HAP-1 (cell line): ENCODE data around the gene SLC25A6.

Experiments
- DNase-seq, 2 experiments: peaks; one replicate each; pipeline ENCODE4 v3.0.0-alpha.2; 2016 to 2020; ENCODE audit warnings: low spot score in 2 of 2
- H3K27me3 ChIP-seq: fragments of 250-450 bp; sonication (Bioruptor Pico); 2 replicates; pipeline ENCODE4 v1.5.1; 2020; ENCODE audit warnings: low read depth, mild to moderate bottlenecking, moderate library complexity
- H3K36me3 ChIP-seq: fragments of 250-450 bp; sonication (Bioruptor Pico); replicated peaks from 2 replicates; pipeline ENCODE4 v1.5.1; 2020; ENCODE audit warnings: mild to moderate bottlenecking
- H3K4me1 ChIP-seq: fragments of 250-450 bp; sonication (Bioruptor Pico); 2 replicates; pipeline ENCODE4 v1.5.1; 2020; ENCODE audit warnings: mild to moderate bottlenecking
- H3K4me3 ChIP-seq: fragments of 250-450 bp; sonication (Bioruptor Pico); 2 replicates; pipeline ENCODE4 v1.5.1; 2020; ENCODE audit warnings: mild to moderate bottlenecking, moderate library complexity
- H3K9me3 ChIP-seq: fragments of 250-450 bp; sonication (Bioruptor Pico); 2 replicates; pipeline ENCODE4 v1.5.1; 2020; ENCODE audit warnings: mild to moderate bottlenecking, moderate library complexity
- in situ Hi-C: fragments of 300-500 bp; cut with MboI; formaldehyde crosslinking; loops from 3 replicates; pipeline ENCODE4 v1.14.3; 2020; ENCODE audit warnings: low sequenced_read_pairs, inconsistent platforms, mixed read lengths

Gene SLC25A6

GRCh38 chrX:1401611-1402430, 9.9 kb upstream of the SLC25A6 start:
- Histone ChIP-seq H3K9me3 (no peaks in the 10 kb centered on the region), H3K4me3 (no peak overlapping the region), H3K27me3 (no peaks in the 10 kb centered on the region), H3K36me3 (peaks cover 51% of the 10 kb centered on the region), H3K4me1 (no peaks in the 10 kb centered on the region)
- DNase-seq, result no peak
- in situ Hi-C loops, result no loop called here

- DNase-seq, result no peak
- in situ Hi-C loops, result no loop called here
- H3K4me3 ChIP-seq, result no peak overlapping the region
- peaks cover 57% of the 10 kb centered on the region for H3K36me3 ChIP-seq
- H3K27me3 ChIP-seq, result no peaks in the 10 kb centered on the region
- H3K9me3 ChIP-seq, result no peaks in the 10 kb centered on the region
- H3K4me1 ChIP-seq, result no peaks in the 10 kb centered on the region
These were observed 9.0 kb upstream of the SLC25A6 start for GRCh38 chrX:1400742-1401471.

DNA sequence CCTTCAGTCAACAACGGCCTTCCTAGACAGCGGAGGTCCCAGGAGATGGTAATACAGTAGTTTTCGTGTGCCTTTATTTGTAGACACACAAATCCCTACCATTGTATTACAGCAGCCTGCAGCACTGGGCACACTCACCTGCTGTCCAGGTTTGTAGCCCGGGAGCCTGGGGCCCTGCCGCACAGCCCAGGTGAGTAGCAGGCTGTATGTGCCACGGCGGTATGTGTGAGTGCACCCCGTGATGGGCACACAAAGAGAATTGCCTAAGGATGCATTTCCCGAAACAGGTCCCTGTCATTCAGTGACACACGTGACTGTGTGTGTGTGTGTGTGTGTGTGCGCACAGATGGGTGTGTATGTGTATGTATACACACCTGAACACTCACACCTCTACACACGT, 8.1 kb upstream of the SLC25A6 start:
- no peaks in the 10 kb centered on the region for H3K27me3 ChIP-seq
- peak in 1 of 2 experiments; percentile 6 for DNase-seq
- in situ Hi-C loops, result no loop called here
- no peaks in the 10 kb centered on the region for H3K9me3 ChIP-seq
- H3K36me3 ChIP-seq, result peaks cover 52% of the 10 kb centered on the region
- no peaks in the 10 kb centered on the region for H3K4me1 ChIP-seq
- no peak overlapping the region for H3K4me3 ChIP-seq

DNA sequence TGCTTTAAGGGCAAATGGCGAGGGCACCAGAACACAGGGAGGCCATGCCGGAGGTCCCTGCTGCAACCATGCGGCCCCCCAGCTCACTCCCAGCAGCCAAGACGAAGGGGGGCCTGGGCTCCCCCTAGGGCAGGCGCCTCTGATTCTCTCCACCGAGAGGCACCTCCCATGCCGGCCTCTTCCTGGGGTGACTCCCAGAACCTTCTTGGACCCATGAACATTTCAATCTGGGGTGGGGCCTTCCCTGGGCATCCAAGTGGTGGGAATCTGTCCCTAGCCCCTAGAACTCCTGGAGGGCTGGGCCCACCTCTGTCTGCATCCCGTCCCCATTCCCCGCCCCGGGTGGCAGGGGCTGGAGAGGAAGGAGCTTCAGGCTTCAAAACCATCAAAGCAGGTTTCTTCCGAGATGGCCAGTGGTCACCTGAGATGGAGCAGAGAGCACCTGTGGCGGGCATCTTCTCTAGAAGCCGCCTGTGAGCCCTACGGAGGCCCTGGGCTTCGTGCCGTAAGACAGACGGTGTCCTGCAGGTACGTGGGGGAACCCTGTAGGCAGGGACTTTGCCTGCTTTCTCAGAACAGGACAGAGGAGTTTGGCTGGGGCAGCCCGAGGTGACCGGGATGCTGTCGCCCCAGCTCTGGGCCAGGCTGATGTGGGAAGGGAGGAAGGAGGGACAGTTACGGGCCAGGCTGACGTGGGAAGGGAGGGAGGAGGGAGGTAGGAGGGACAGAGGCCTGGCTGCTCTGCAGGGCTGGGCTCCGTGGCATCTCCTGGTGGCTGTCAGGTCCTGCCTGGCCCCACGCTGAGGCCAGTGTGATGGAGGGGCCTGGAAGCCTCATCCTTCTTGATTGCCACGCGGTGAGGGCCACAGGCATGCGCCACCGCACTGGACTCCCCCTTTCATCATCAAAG, 6.8 kb upstream of the SLC25A6 start:
- Histone ChIP-seq H3K36me3 (peaks cover 48% of the 10 kb centered on the region), H3K27me3 (no peaks in the 10 kb centered on the region), H3K4me3 (no peak overlapping the region), H3K9me3 (no peaks in the 10 kb centered on the region), H3K4me1 (peaks cover 3% of the 10 kb centered on the region; the same call in 1 of the 2 replicates)
- DNase-seq, result peak in 1 of 2 experiments; percentile 6
- in situ Hi-C loops, result no loop called here

- Histone ChIP-seq H3K4me3 (no peak overlapping the region), H3K9me3 (no peaks in the 10 kb centered on the region), H3K36me3 (peaks cover 41% of the 10 kb centered on the region), H3K27me3 (no peaks in the 10 kb centered on the region), H3K4me1 (peaks cover 3% of the 10 kb centered on the region; the same call in 1 of the 2 replicates)
- DNase-seq, result no peak
- in situ Hi-C loops, result no loop called here
These were observed 5.7 kb upstream of the SLC25A6 start for GRCh38 chrX:1397441-1398270.

GRCh38 chrX:1397001-1397400, 5.1 kb upstream of the SLC25A6 start:
- Histone ChIP-seq H3K4me3 (no peak overlapping the region), H3K27me3 (no peaks in the 10 kb centered on the region), H3K9me3 (no peaks in the 10 kb centered on the region), H3K4me1 (peaks cover 3% of the 10 kb centered on the region; the same call in 1 of the 2 replicates), H3K36me3 (peaks cover 41% of the 10 kb centered on the region)
- in situ Hi-C loops, result no loop called here
- no peak for DNase-seq

DNA sequence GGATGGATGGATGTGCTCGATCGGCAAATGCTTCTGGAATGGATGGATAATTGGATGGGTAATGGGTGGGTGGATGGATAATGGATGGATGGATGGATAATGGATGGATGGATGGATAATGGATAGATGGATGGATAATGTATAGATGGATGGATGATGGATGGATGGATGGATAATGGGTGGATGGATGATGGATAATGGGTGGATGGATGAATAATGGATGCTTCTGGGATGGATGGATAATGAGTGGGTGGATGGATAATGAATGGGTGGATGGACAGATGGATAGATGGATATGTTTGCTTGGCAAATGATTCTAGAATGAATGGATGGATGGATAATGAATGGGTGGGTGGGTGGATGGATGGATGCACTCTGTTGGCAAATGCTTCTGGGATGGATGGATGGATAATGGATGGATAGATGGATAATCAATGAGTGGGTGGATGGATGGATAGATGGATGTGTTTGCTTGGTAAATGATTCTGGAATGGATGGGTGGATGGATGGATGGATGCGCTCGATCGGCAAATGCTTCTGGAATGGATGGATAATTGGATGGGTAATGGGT, 3.8 kb upstream of the SLC25A6 start:
- Histone ChIP-seq H3K27me3 (no peaks in the 10 kb centered on the region), H3K4me3 (no peak overlapping the region), H3K4me1 (peaks cover 3% of the 10 kb centered on the region; the same call in 1 of the 2 replicates), H3K36me3 (peaks cover 45% of the 10 kb centered on the region), H3K9me3 (no peaks in the 10 kb centered on the region)
- in situ Hi-C loops, result no loop called here
- no peak for DNase-seq

- Histone ChIP-seq H3K27me3 (no peaks in the 10 kb centered on the region), H3K4me1 (peaks cover 6% of the 10 kb centered on the region), H3K36me3 (peaks cover 45% of the 10 kb centered on the region), H3K4me3 (no peak overlapping the region; the same call in 1 of the 2 replicates), H3K9me3 (no peaks in the 10 kb centered on the region)
- peak in 1 of 2 experiments; percentile 26 for DNase-seq
- in situ Hi-C loops, result no loop called here
These were observed 3.0 kb upstream of the SLC25A6 start for GRCh38 chrX:1394731-1395501.

GRCh38 chrX:1393871-1394615, 2.1 kb upstream of the SLC25A6 start:
- H3K9me3 ChIP-seq, result no peaks in the 10 kb centered on the region
- peaks cover 50% of the 10 kb centered on the region for H3K36me3 ChIP-seq
- H3K27me3 ChIP-seq, result no peaks in the 10 kb centered on the region
- H3K4me3 ChIP-seq, result peak overlapping the region; percentile 8
- no peak for DNase-seq
- H3K4me1 ChIP-seq, result peaks cover 7% of the 10 kb centered on the region
- in situ Hi-C loops, result no loop called here

GRCh38 chrX:1392376-1393068, 609 bp upstream of the SLC25A6 start:
- Histone ChIP-seq H3K4me3 (peak overlapping the region; percentile 100), H3K36me3 (peaks cover 54% of the 10 kb centered on the region), H3K9me3 (no peaks in the 10 kb centered on the region), H3K4me1 (peaks cover 7% of the 10 kb centered on the region), H3K27me3 (no peaks in the 10 kb centered on the region)
- peak; percentile 78 to 88 for DNase-seq
- in situ Hi-C loops, result no loop called here

GRCh38 chrX:1391370-1391706, 575 bp downstream of the SLC25A6 start:
- Histone ChIP-seq H3K9me3 (no peaks in the 10 kb centered on the region), H3K4me1 (peaks cover 7% of the 10 kb centered on the region), H3K27me3 (no peaks in the 10 kb centered on the region), H3K4me3 (peak overlapping the region; percentile 100), H3K36me3 (peaks cover 62% of the 10 kb centered on the region)
- in situ Hi-C loops, result no loop called here
- no peak for DNase-seq
